ENCODE data around the gene NECAP2. TPM values are rescaled to one million over a fixed set of nuclear protein-coding genes. Genes with fewer than 3 reads are reported as not detected.

Gene NECAP2
- total and polyA plus RNA-seq, 12 donors, result 36.4 to 104 (median 63.5) TPM

GRCh38 chr1:16398371-16398953 is 42.1 kb upstream of the NECAP2 start:
- 76 to 100% (median 87%) methylated on average over 2 to 5 of the region's 5 CpGs for WGBS, 4 donors
- intact Hi-C loops (cut with DNase I), result no loop called here
- Histone ChIP-seq H3K4me3 (no peak overlapping the region), H3K27ac (no peak overlapping the region), H3K27me3 (no peaks in the 10 kb centered on the region), H3K9me3 (replicated peaks in 1 of 3) (no peaks in the 10 kb centered on the region), H3K4me1 (replicated peaks in 1 of 2) (peaks cover 11 to 19% of the 10 kb centered on the region in 2 donors), H3K36me3 (replicated peaks in 1 of 2) (peaks cover 0 to 29% of the 10 kb centered on the region in 2 donors)
- DNase-seq, result no peak
- no peak for TF ChIP-seq CTCF (IDR thresholded peaks at IDR 0.05)
- TF ChIP-seq POLR2A (IDR thresholded peaks at IDR 0.05), result no peak

DNA sequence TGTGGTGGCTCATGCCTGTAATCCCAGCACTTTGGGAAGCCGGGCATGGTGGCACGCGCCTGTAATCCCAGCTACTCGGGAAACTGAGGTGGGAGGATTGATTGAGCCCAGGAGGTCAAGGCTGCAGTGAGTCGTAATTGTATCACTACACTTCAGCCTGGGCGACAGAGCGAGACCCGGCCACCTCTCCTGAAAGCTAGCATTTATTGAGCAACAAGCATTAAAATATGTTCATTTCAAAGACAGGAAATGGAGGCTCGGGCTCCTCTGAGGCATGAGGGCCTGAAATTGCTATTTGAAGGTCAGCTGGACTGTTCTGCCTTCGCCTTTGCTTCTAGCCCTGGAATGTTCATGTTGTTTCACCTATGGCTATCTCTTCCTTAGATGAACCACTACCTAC is 37.8 kb upstream of the NECAP2 start:
- Histone ChIP-seq H3K4me1 (replicated peaks in 1 of 2) (no peaks in the 10 kb centered on the region), H3K4me3 (no peak overlapping the region), H3K27me3 (no peaks in the 10 kb centered on the region), H3K9me3 (replicated peaks in 1 of 3) (no peaks in the 10 kb centered on the region), H3K36me3 (replicated peaks in 1 of 2) (no peaks in the 10 kb centered on the region), H3K27ac (peak overlapping the region in 1 of 5 donors; percentile 29)
- no peak for DNase-seq
- 54 to 70% (median 63%) methylated on average over 5 to 10 of the region's 10 CpGs for WGBS, 4 donors
- TF ChIP-seq POLR2A (IDR thresholded peaks at IDR 0.05) (no peak), CTCF (IDR thresholded peaks at IDR 0.05) (no peak)
- intact Hi-C loops (cut with DNase I), result no loop called here

GRCh38 chr1:16405441-16405840 is 35.1 kb upstream of the NECAP2 start:
- no peak overlapping the region for H3K4me3 ChIP-seq
- 56 to 83% (median 77%) methylated on average over 5 of the region's 5 CpGs for WGBS, 4 donors
- intact Hi-C loops (cut with DNase I), result no loop called here
- H3K27me3 ChIP-seq, result no peaks in the 10 kb centered on the region
- no peaks in the 10 kb centered on the region for H3K36me3 ChIP-seq (replicated peaks in 1 of 2)
- no peaks in the 10 kb centered on the region for H3K9me3 ChIP-seq (replicated peaks in 1 of 3)
- TF ChIP-seq CTCF (IDR thresholded peaks at IDR 0.05) (no peak), POLR2A (IDR thresholded peaks at IDR 0.05) (no peak)
- no peaks in the 10 kb centered on the region for H3K4me1 ChIP-seq (replicated peaks in 1 of 2)
- no peak overlapping the region for H3K27ac ChIP-seq
- no peak for DNase-seq

- no peak overlapping the region for H3K4me3 ChIP-seq
- H3K4me1 ChIP-seq (replicated peaks in 1 of 2), result no peaks in the 10 kb centered on the region
- H3K27me3 ChIP-seq, result no peaks in the 10 kb centered on the region
- H3K27ac ChIP-seq, result no peak overlapping the region
- WGBS, 4 donors, result 73 to 91% (median 91%) methylated on average over 7 to 9 of the region's 9 CpGs
- no peaks in the 10 kb centered on the region for H3K36me3 ChIP-seq (replicated peaks in 1 of 2)
- intact Hi-C loops (cut with DNase I), result no loop called here
- TF ChIP-seq POLR2A (IDR thresholded peaks at IDR 0.05) (no peak), CTCF (IDR thresholded peaks at IDR 0.05) (no peak)
- no peak for DNase-seq
- H3K9me3 ChIP-seq (replicated peaks in 1 of 3), result no peaks in the 10 kb centered on the region
Observed at GRCh38 chr1:16406868-16407267, 33.7 kb upstream of the NECAP2 start.

All from adrenal gland (tissue), 12 donors.